ENCODE results near the gene FAM209A. TPM values are rescaled to one million over a fixed set of nuclear protein-coding genes. Genes with fewer than 3 reads are reported as not detected.

Gene FAM209A
- total RNA-seq, 1 donor from 2014 or later = not detected

DNA sequence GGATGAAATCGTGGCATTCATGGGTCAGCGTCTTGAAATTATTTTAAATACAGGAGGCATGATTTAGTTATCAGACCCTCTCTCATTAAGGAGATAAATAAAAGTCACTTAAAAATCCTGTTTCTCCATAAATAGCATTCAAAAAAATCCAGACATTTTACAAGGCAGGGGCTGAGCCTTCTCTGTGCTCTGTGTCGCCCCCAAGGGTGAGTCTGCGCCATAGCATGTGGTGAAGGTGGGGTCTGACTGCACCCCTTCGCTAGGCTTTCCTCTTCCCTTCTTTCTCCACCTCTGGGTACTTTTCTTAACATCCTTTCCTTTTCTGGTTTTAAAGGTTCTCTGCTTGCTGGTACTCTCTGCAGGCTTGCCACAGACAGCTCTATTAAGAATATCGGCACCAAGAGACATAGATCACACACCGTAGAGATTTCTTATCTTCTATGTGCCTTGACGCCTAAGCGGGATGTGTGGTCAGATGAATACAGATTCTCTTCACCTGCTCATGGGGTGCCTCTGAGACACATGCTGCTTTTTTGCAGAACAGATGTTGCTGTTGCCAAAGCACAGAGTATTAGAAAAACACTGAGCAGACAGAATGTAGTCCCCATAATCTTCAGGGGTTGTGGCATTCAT is 20.1 kb upstream of the FAM209A start:
- peaks cover 6% of the 10 kb centered on the region for H3K36me3 ChIP-seq
- H3K9me3 ChIP-seq (replicated peaks) = no peaks in the 10 kb centered on the region
- peak; percentile 37 for TF ChIP-seq CTCF (IDR thresholded peaks at IDR 0.05; ENCODE audit: borderline replicate concordance)
- H3K27me3 ChIP-seq (ENCODE audit: low read depth) = no peaks in the 10 kb centered on the region
- intact Hi-C loops (cut with micrococcal nuclease) = no loop called here
- no peak overlapping the region for H3K27ac ChIP-seq (replicated peaks)
- H3K4me1 ChIP-seq = peaks cover 4% of the 10 kb centered on the region
- DNase-seq = no peak
- H3K4me3 ChIP-seq = no peak overlapping the region

DNA sequence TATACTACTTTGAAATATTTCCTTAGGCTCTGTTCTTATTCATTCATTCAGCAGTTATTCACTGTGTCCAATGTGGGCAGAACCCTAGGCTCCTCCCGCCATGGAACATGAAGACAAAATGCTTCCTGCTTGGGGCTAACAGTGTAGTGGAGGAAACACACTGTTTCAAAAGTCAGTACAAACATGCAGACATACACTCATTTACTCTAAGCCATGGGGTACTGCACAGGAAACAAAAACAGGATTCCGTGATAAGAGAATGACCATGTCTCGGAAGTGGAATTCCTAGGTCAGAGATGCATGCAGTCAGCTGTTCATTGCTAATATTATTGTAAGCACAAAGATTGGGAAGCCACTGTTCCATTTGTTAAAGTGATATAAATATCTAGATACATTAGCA is 18.4 kb upstream of the FAM209A start:
- H3K4me3 ChIP-seq = no peak overlapping the region
- intact Hi-C loops (cut with micrococcal nuclease) = no loop called here
- H3K9me3 ChIP-seq (replicated peaks) = no peaks in the 10 kb centered on the region
- H3K36me3 ChIP-seq = no peaks in the 10 kb centered on the region
- no peaks in the 10 kb centered on the region for H3K4me1 ChIP-seq
- H3K27me3 ChIP-seq (ENCODE audit: low read depth) = no peaks in the 10 kb centered on the region
- H3K27ac ChIP-seq (replicated peaks) = no peak overlapping the region
- DNase-seq = no peak
- TF ChIP-seq CTCF (IDR thresholded peaks at IDR 0.05; ENCODE audit: borderline replicate concordance) = no peak

DNA sequence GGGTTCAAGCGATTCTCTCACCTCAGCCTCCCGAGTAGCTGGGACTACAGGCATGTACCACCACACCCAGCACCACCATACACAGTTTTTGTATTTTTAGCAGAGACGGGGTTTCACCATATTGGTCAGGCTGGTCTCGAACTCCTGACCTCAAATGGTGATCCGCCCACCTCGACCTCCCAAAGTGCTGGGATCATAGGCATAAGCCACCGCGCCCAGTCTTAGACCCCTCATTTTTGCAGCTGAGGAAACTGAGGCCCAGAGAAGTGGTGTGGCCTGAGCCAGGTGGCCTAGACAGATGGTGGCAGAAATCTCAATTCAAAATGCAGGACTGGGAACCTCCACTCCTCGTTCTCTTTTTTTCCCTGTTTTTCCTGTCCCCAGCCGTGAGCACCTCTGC is 12.6 kb upstream of the FAM209A start:
- no peak for DNase-seq
- Histone ChIP-seq H3K36me3 (peaks cover 26% of the 10 kb centered on the region), H3K4me1 (peaks cover 12% of the 10 kb centered on the region), H3K27ac (replicated peaks) (no peak overlapping the region), H3K9me3 (replicated peaks) (no peaks in the 10 kb centered on the region), H3K27me3 (ENCODE audit: low read depth) (no peaks in the 10 kb centered on the region), H3K4me3 (no peak overlapping the region)
- intact Hi-C loops (cut with micrococcal nuclease) = no loop called here
- no peak for TF ChIP-seq CTCF (IDR thresholded peaks at IDR 0.05; ENCODE audit: borderline replicate concordance)

DNA sequence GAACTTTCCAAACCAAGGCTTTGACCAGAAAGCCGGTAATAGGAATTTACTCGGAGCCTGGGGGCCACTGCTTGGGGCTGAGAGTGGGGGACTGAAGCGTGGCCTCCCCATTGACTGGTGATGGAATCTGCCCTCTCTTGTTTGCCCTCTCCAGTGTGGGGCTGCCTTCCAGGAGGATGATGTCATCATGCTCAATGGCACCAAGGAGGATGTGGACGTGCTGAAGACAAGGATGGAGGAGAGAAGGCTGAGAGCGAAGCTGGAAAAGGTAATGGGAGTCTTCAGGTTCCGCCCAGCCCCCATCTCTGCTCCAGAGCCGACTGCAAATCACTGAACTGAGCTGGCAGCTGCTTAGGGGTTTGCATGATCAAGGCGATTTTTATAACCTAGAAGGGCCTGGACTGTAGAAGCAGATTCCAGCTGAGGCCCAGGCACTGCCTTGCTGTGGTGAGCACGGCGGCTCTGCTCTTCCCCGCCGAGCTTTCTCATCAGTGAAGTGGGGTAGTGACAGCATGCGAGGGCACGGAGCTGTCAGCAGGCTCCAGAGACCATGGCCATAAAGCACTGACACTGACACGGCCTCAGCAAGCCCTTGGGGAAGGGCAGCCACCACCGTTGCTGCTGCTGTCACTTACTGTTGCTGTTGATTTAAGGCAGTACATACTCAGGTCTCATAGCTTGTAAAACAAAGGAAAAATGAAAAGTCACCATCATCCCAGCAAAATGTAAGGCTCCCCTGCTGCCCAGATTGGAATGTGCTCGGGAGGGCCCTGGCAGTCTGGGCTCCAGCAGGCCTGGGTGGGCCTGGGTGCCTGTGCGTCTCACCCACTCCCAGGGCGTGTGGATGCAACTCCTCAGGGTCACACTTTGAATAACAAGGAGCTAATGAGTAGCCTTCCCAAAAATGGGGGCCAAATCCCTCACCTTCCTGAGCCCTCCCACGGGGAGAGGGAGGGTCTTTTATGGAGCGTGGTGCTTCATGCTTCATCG is 11.1 kb upstream of the FAM209A start:
- H3K27ac ChIP-seq (replicated peaks) = no peak overlapping the region
- H3K36me3 ChIP-seq = peaks cover 41% of the 10 kb centered on the region
- H3K4me3 ChIP-seq = no peak overlapping the region
- no peak for DNase-seq
- peaks cover 12% of the 10 kb centered on the region for H3K4me1 ChIP-seq
- TF ChIP-seq CTCF (IDR thresholded peaks at IDR 0.05; ENCODE audit: borderline replicate concordance) = no peak
- no peaks in the 10 kb centered on the region for H3K27me3 ChIP-seq (ENCODE audit: low read depth)
- intact Hi-C loops (cut with micrococcal nuclease) = no loop called here
- no peaks in the 10 kb centered on the region for H3K9me3 ChIP-seq (replicated peaks)

DNA sequence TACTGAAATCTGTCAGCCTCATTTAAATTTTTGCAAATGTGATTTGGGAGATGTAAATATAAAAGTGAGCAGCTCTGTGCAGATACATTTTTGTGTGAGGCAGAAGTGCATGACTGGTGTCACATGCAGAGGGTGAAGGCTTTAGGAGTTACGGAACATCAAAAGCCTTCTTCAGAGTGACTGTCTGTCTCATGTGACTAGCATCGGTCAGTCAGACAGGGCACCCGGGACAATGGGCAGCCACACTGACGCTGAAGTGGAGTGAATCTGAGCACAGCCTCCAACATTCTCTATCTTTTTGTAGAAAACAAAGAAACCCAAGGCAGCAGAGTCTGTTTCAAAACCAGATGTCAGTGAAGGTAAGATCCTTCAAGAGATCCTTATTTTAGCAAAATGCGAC is 7.9 kb upstream of the FAM209A start:
- Histone ChIP-seq H3K4me3 (no peak overlapping the region), H3K27ac (replicated peaks) (no peak overlapping the region), H3K36me3 (peaks cover 69% of the 10 kb centered on the region), H3K4me1 (peaks cover 12% of the 10 kb centered on the region), H3K27me3 (ENCODE audit: low read depth) (no peaks in the 10 kb centered on the region), H3K9me3 (replicated peaks) (peaks cover 27% of the 10 kb centered on the region)
- DNase-seq = no peak
- no peak for TF ChIP-seq CTCF (IDR thresholded peaks at IDR 0.05; ENCODE audit: borderline replicate concordance)
- intact Hi-C loops (cut with micrococcal nuclease) = no loop called here

All from left ventricle myocardium inferior (tissue), 1 donor.